Measurements from ENCODE around the gene PPM1N.

The PPM1N gene, protein sequence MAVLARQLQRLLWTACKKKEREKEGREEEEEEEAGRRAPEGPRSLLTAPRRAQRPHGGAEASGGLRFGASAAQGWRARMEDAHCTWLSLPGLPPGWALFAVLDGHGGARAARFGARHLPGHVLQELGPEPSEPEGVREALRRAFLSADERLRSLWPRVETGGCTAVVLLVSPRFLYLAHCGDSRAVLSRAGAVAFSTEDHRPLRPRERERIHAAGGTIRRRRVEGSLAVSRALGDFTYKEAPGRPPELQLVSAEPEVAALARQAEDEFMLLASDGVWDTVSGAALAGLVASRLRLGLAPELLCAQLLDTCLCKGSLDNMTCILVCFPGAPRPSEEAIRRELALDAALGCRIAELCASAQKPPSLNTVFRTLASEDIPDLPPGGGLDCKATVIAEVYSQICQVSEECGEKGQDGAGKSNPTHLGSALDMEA

GRCh38 chr19:45498411-45499195 is at the start of gene PPM1N:
Gene PPM1N (plus strand): TSS chr19:45498443. CDS start chr19:45498473, 30 bp downstream.
- no peak for TF ChIP-seq GATA2 (IDR thresholded peaks at IDR 0.05; ENCODE audit: low read depth, low read length)
- TF ChIP-seq GATA3 (IDR thresholded peaks at IDR 0.05; ENCODE audit: low read depth, low read length) = no peak

- TF ChIP-seq GATA3 (IDR thresholded peaks at IDR 0.05; ENCODE audit: low read depth, low read length) = no peak
- no peak for TF ChIP-seq GATA2 (IDR thresholded peaks at IDR 0.05; ENCODE audit: low read depth, low read length)
Measured at GRCh38 chr19:45448887-45449299, 49.4 kb upstream of the PPM1N start.

DNA sequence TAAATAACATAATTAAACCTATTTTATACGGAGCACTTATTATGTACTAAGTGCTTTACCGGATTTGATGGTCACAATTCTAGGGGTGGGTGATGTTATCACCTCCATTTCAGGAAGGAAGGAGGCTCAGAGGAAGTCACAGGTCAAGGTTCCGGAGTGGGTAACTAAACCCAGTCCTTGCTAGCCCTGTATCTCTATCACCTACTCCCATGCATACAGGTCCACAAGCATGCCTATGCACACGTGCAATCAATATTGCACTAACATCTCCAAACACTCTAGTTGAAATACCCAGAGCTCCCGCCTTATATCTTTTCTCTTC is 48.3 kb upstream of the PPM1N start:
- no peak for TF ChIP-seq GATA2 (IDR thresholded peaks at IDR 0.05; ENCODE audit: low read depth, low read length)
- TF ChIP-seq GATA3 (IDR thresholded peaks at IDR 0.05; ENCODE audit: low read depth, low read length) = no peak

- TF ChIP-seq GATA2 (IDR thresholded peaks at IDR 0.05; ENCODE audit: low read depth, low read length) = no peak
- TF ChIP-seq GATA3 (IDR thresholded peaks at IDR 0.05; ENCODE audit: low read depth, low read length) = no peak
Measured at GRCh38 chr19:45451131-45451849, 47.0 kb upstream of the PPM1N start.

DNA sequence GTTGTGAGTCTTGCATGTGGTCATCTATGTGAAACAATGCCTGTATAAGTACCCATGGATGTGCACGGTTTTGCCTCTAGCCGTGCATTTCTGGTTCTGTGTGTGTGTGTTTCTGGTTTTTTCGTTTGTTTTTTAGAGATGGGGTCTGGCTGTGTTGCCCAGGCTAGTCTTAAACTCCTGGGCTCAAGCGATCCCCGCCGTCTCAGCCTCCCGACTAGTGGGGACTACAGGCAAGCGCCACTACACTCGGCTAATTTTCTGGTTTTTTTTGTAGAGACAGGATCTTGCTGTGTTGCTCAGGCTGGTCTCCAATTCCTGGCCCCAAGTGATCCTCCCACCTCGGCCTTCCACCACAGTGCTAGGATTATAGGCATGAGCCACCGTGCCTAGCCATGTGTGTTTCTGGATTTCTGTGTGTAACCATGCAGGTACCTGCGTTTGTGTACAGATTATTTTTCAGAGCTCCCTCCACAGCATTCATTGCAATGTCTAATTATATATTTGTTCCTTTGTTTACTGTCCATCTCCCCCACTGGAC is 46.3 kb upstream of the PPM1N start:
- TF ChIP-seq GATA3 (IDR thresholded peaks at IDR 0.05; ENCODE audit: low read depth, low read length) = no peak
- TF ChIP-seq GATA2 (IDR thresholded peaks at IDR 0.05; ENCODE audit: low read depth, low read length) = no peak

GRCh38 chr19:45455707-45456499 is 42.3 kb upstream of the PPM1N start:
- TF ChIP-seq GATA2 (IDR thresholded peaks at IDR 0.05; ENCODE audit: low read depth, low read length) (no peak), GATA3 (IDR thresholded peaks at IDR 0.05; ENCODE audit: low read depth, low read length) (no peak)

- no peak for TF ChIP-seq GATA3 (IDR thresholded peaks at IDR 0.05; ENCODE audit: low read depth, low read length)
- TF ChIP-seq GATA2 (IDR thresholded peaks at IDR 0.05; ENCODE audit: low read depth, low read length) = no peak
Measured at GRCh38 chr19:45456500-45456815, 41.8 kb upstream of the PPM1N start.

DNA sequence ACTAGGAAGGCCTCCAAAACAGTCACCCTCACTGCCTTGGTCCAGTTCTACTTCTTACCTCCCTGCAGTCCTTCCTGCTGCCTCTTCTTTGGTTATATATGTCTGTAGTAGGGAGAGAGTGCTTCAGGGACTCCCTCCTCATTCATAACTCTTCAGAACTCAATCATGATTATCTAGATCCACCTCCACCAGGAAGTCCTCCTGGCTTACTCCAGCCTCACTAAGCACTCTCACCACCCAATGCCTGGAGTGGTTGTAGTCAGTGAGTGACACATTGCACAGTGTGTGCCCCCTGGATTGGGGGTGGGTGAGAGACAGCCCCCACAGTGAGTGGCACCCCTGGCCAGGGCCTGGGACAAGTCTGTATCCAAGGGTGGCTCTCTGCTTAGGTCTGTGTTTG is 40.5 kb upstream of the PPM1N start:
- TF ChIP-seq GATA3 (IDR thresholded peaks at IDR 0.05; ENCODE audit: low read depth, low read length) (no peak), GATA2 (IDR thresholded peaks at IDR 0.05; ENCODE audit: low read depth, low read length) (no peak)

- TF ChIP-seq GATA3 (IDR thresholded peaks at IDR 0.05; ENCODE audit: low read depth, low read length) = no peak
Measured at GRCh38 chr19:45460807-45461347, 37.4 kb upstream of the PPM1N start.

DNA sequence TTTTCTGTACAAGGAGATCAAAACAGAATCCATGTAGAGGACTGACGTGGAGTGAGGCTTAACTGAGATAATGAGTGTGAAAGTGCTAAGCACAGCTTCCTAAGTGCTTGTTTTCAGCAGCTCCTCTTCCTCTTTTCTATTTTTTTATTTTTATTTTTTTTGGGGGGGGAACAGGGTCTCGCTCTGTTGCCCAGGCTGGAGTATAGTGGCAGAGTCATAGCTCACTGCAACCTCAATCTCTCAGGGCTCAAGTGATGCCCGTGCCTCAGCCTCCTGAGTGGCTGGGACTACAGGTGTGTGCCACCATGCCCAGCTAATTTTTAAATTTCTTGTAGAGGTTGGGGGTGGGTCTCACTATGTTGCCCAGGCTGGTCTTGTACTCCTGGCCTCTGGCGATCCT is 36.1 kb upstream of the PPM1N start:
- TF ChIP-seq GATA2 (IDR thresholded peaks at IDR 0.05; ENCODE audit: low read depth, low read length) (no peak), GATA3 (IDR thresholded peaks at IDR 0.05; ENCODE audit: low read depth, low read length) (no peak)

GRCh38 chr19:45463241-45463640 is 35.0 kb upstream of the PPM1N start:
- TF ChIP-seq GATA2 (IDR thresholded peaks at IDR 0.05; ENCODE audit: low read depth, low read length) = no peak
- TF ChIP-seq GATA3 (IDR thresholded peaks at IDR 0.05; ENCODE audit: low read depth, low read length) = no peak

GRCh38 chr19:45464274-45464673 is 34.0 kb upstream of the PPM1N start:
- TF ChIP-seq GATA2 (IDR thresholded peaks at IDR 0.05; ENCODE audit: low read depth, low read length) = no peak
- TF ChIP-seq GATA3 (IDR thresholded peaks at IDR 0.05; ENCODE audit: low read depth, low read length) = no peak

DNA sequence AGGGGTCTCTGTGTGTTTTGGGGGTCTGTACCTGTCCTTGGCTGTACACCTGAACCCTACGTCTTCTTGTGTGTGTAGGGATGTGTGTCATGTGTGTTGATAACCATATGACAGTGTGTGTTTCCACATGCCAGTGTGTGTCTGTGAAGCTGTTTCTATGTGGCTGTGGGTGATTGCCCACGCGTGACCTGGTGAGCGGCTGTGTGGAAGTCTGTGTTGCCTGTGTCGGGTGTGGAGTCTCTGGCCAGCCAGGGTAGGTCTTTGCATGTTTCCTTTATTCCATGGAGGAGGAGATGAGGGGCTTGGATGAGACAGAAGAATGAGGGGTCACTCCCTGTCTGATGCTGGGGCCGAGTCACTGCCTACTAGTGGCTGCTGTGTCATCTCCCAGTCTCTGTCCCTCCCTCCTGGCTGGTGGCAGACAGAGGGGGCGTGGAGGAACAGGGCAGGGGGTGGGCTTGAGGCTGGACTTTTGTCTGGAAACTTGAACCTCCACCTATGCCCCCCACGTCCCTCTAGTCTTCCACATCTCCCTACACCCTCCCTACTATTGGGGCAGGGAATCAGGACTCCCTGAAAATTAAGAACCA is 33.3 kb upstream of the PPM1N start:
- TF ChIP-seq GATA3 (IDR thresholded peaks at IDR 0.05; ENCODE audit: low read depth, low read length) (no peak), GATA2 (IDR thresholded peaks at IDR 0.05; ENCODE audit: low read depth, low read length) (no peak)

Data from SH-SY5Y (cell line).